Calu3 (cell line): ENCODE measurements around the gene IL17A. TPM values are rescaled to one million over a fixed set of nuclear protein-coding genes. Genes with fewer than 3 reads are reported as not detected.

ENCODE experiments used
- BruUV-seq: library from RNA; stranded (reverse); fragments of 400-500 nt; replicated peaks from 2 replicates; lab custom pipeline; 2021; lab: Mats Ljungman, UMichigan
- CTCF ChIA-PET: fragments of 300-600 bp; sonication (Branson Sonifier 250); formaldehyde crosslinking; loops from one replicate; lab custom pipeline; 2022; ENCODE audit warnings: antibody characterized with exemption; lab: Charles Lee
- DNase-seq: peaks from one replicate; pipeline ENCODE4 v3.0.0; 2022
- H3K27ac Mint-ChIP-seq: one replicate; pipeline ENCODE4 v1.8.0; 2022; ENCODE audit warnings: mixed read lengths; ENCODE audit not compliant: unreplicated experiment
- H3K27me3 Mint-ChIP-seq: one replicate; pipeline ENCODE4 v1.8.0; 2022; ENCODE audit warnings: mixed read lengths; ENCODE audit not compliant: unreplicated experiment
- H3K36me3 Mint-ChIP-seq: one replicate; pipeline ENCODE4 v1.8.0; 2022; ENCODE audit warnings: mild to moderate bottlenecking, moderate library complexity, mixed read lengths; ENCODE audit not compliant: insufficient read depth, unreplicated experiment
- H3K4me1 Mint-ChIP-seq: one replicate; pipeline ENCODE4 v1.8.0; 2022; ENCODE audit warnings: mild to moderate bottlenecking, low read depth, mixed read lengths; ENCODE audit not compliant: unreplicated experiment
- H3K4me3 Mint-ChIP-seq: one replicate; pipeline ENCODE4 v1.8.0; 2022; ENCODE audit warnings: mild to moderate bottlenecking, low read depth, moderate library complexity, mixed read lengths; ENCODE audit not compliant: unreplicated experiment
- H3K9me3 Mint-ChIP-seq: one replicate; pipeline ENCODE4 v1.8.0; 2022; ENCODE audit warnings: low read depth, mixed read lengths; ENCODE audit not compliant: unreplicated experiment
- CTCF ChIP-seq: fragments of 200-600 bp; IDR thresholded peaks from one replicate; pipeline ENCODE4 v1.8.0; 2022; ENCODE audit warnings: antibody characterized with exemption; ENCODE audit not compliant: unreplicated experiment
- intact Hi-C: fragments of 100-400 bp; cut with micrococcal nuclease; formaldehyde crosslinking; loops from one replicate; pipeline ENCODE4 v1.10.0; 2022; ENCODE audit not compliant: unreplicated experiment
- total RNA-seq: library from RNA; stranded (reverse); gene quantifications from 2 replicates; pipeline ENCODE4 v1.2.3, GENCODE V29; 2022

IL17A gene
- total RNA-seq, 1 experiment from 2014 or later: not detected

GRCh38 chr6:52152711-52153160, 33.4 kb upstream of the IL17A start:
- H3K27me3 Mint-ChIP-seq: no peaks in the 10 kb centered on the region
- no peak overlapping the region for H3K4me3 Mint-ChIP-seq
- no TSS peak for BruUV-seq
- CTCF ChIA-PET: no interaction called here
- H3K9me3 Mint-ChIP-seq: no peaks in the 10 kb centered on the region
- no peak for DNase-seq
- H3K36me3 Mint-ChIP-seq: peaks cover 5% of the 10 kb centered on the region
- peaks cover 43% of the 10 kb centered on the region for H3K4me1 Mint-ChIP-seq
- no peak overlapping the region for H3K27ac Mint-ChIP-seq
- no peak for TF ChIP-seq CTCF
- intact Hi-C loops: no loop called here

GRCh38 chr6:52154381-52154780, 31.8 kb upstream of the IL17A start:
- CTCF ChIA-PET: interaction anchor here (0.6 to 1.2 kb wide), 5 partner anchors 14 to 222 kb away, joined by 3 to 5 read pairs (median 3); partner anchors contain the start of gene MCM3
- BruUV-seq: no TSS peak
- no peaks in the 10 kb centered on the region for H3K9me3 Mint-ChIP-seq

GRCh38 chr6:52155791-52156576, 30.2 kb upstream of the IL17A start:
- H3K27me3 Mint-ChIP-seq: no peaks in the 10 kb centered on the region
- intact Hi-C loops: loop anchor here (2.0 to 5.0 kb wide), 2 partner anchors 57 to 69 kb away; partner anchors contain the start of gene PKHD1
- BruUV-seq: no TSS peak
- TF ChIP-seq CTCF: no peak
- peak overlapping the region; percentile 94 for H3K27ac Mint-ChIP-seq
- CTCF ChIA-PET: interaction anchor here (0.6 to 1.1 kb wide), 5 partner anchors 13 to 116 kb away, joined by 3 to 4 read pairs (median 3); no protein-coding TSS in a partner anchor
- peak overlapping the region; percentile 53 for H3K4me3 Mint-ChIP-seq
- H3K9me3 Mint-ChIP-seq: no peaks in the 10 kb centered on the region
- H3K4me1 Mint-ChIP-seq: peaks cover 48% of the 10 kb centered on the region
- H3K36me3 Mint-ChIP-seq: peaks cover 5% of the 10 kb centered on the region
- DNase-seq: peak; percentile 52

More at GRCh38 chr6:52154381-52154780, 31.8 kb upstream of the IL17A start:
- H3K4me3 Mint-ChIP-seq: no peak overlapping the region
- H3K27me3 Mint-ChIP-seq: no peaks in the 10 kb centered on the region
- peaks cover 5% of the 10 kb centered on the region for H3K36me3 Mint-ChIP-seq
- H3K4me1 Mint-ChIP-seq: peaks cover 48% of the 10 kb centered on the region
- DNase-seq: no peak
- peak overlapping the region; percentile 94 for H3K27ac Mint-ChIP-seq
- intact Hi-C loops: loop anchor here (2.0 kb wide), 1 partner anchor 56 kb away; no protein-coding TSS in a partner anchor
- TF ChIP-seq CTCF: no peak

GRCh38 chr6:52157301-52157941, 28.8 kb upstream of the IL17A start:
- DNase-seq: no peak
- H3K36me3 Mint-ChIP-seq: peaks cover 5% of the 10 kb centered on the region

More at GRCh38 chr6:52157301-52157941, 28.8 kb upstream of the IL17A start:
- no peak for TF ChIP-seq CTCF
- H3K27me3 Mint-ChIP-seq: no peaks in the 10 kb centered on the region
- no peak overlapping the region for H3K27ac Mint-ChIP-seq
- BruUV-seq: no TSS peak
- no peak overlapping the region for H3K4me3 Mint-ChIP-seq
- H3K9me3 Mint-ChIP-seq: no peaks in the 10 kb centered on the region
- CTCF ChIA-PET: interaction anchor here (0.5 to 0.7 kb wide), 3 partner anchors 42 to 112 kb away, joined by 3 to 7 read pairs (median 3); no protein-coding TSS in a partner anchor
- peaks cover 42% of the 10 kb centered on the region for H3K4me1 Mint-ChIP-seq
- intact Hi-C loops: loop anchor here (5.0 kb wide), 1 partner anchor 70 kb away; the partner anchor contains the start of gene PKHD1
